ENCODE measurements around the gene OTUD5. TPM values are rescaled to one million over a fixed set of nuclear protein-coding genes. Genes with fewer than 3 reads are reported as not detected.
A peak's percentile ranks its signal among the peaks of the same experiment; 100 is the strongest.

Gene OTUD5
- total RNA-seq, 3 donors from 2014 or later (not counting 1 experiment from before 2014, with no cell fraction given): 92.2 to 106 (median 92.5) TPM

GRCh38 chrX:48997865-48998264 lies 40.5 kb upstream of the OTUD5 start:
- no peaks in the 10 kb centered on the region for H3K36me3 Mint-ChIP-seq
- Histone ChIP-seq H3K4me1 (ENCODE audit: control insufficient read depth, insufficient read depth, low read length) (peaks cover 21% of the 10 kb centered on the region), H3K36me3 (ENCODE audit: control insufficient read depth, insufficient read depth, low read length) (peaks cover 22% of the 10 kb centered on the region), H3K27ac (ENCODE audit: low read length) (no peak overlapping the region), H3K27me3 (ENCODE audit: control insufficient read depth, insufficient read depth, low read length) (no peaks in the 10 kb centered on the region), H3K4me3 (ENCODE audit: low read length) (no peak overlapping the region), H3K9me3 (ENCODE audit: control insufficient read depth, insufficient read depth, low read length) (no peaks in the 10 kb centered on the region)
- H3K9me3 Mint-ChIP-seq: no peaks in the 10 kb centered on the region
- peak overlapping the region in 1 of 2 donors; percentile 5 for H3K27ac Mint-ChIP-seq
- intact Hi-C loops (cut with micrococcal nuclease): no loop called here
- no peak for ATAC-seq
- 100% methylated on average over 1 of the region's 1 CpG for whole genome bisulfite sequencing (ENCODE audit: insufficient coverage)
- no peak overlapping the region for H3K4me3 Mint-ChIP-seq
- no peak for TF ChIP-seq CTCF (IDR thresholded peaks at IDR 0.05)
- H3K4me1 Mint-ChIP-seq: peaks cover 22 to 42% of the 10 kb centered on the region in 2 donors
- DNase-seq: no peak
- no peaks in the 10 kb centered on the region for H3K27me3 Mint-ChIP-seq (ENCODE audit: low read depth in 2 of 2)

- Mint-ChIP-seq H3K4me1 (peaks cover 22 to 45% of the 10 kb centered on the region in 2 donors), H3K27me3 (ENCODE audit: low read depth in 2 of 2) (no peaks in the 10 kb centered on the region), H3K4me3 (no peak overlapping the region), H3K9me3 (no peaks in the 10 kb centered on the region), H3K36me3 (no peaks in the 10 kb centered on the region), H3K27ac (peak overlapping the region in 1 of 2 donors; percentile 5)
- H3K27me3 ChIP-seq (ENCODE audit: control insufficient read depth, insufficient read depth, low read length): no peaks in the 10 kb centered on the region
- H3K4me1 ChIP-seq (ENCODE audit: control insufficient read depth, insufficient read depth, low read length): peaks cover 19% of the 10 kb centered on the region
- intact Hi-C loops (cut with micrococcal nuclease): no loop called here
- H3K36me3 ChIP-seq (ENCODE audit: control insufficient read depth, insufficient read depth, low read length): peaks cover 24% of the 10 kb centered on the region
- WGBS (ENCODE audit: insufficient coverage): 93% methylated on average over 3 of the region's 3 CpGs
- no peak overlapping the region for H3K4me3 ChIP-seq (ENCODE audit: low read length)
- H3K27ac ChIP-seq (ENCODE audit: low read length): no peak overlapping the region
- no peak for DNase-seq
- no peak for ATAC-seq
- no peak for TF ChIP-seq CTCF (IDR thresholded peaks at IDR 0.05)
- no peaks in the 10 kb centered on the region for H3K9me3 ChIP-seq (ENCODE audit: control insufficient read depth, insufficient read depth, low read length)
Observed at GRCh38 chrX:48997455-48997854, 40.0 kb upstream of the OTUD5 start.

GRCh38 chrX:48996969-48997368 lies 39.6 kb upstream of the OTUD5 start:
- Mint-ChIP-seq H3K36me3 (no peaks in the 10 kb centered on the region), H3K27me3 (ENCODE audit: low read depth in 2 of 2) (no peaks in the 10 kb centered on the region), H3K4me3 (no peak overlapping the region)

More at GRCh38 chrX:48996969-48997368, 39.6 kb upstream of the OTUD5 start:
- TF ChIP-seq CTCF (IDR thresholded peaks at IDR 0.05): no peak
- Mint-ChIP-seq H3K27ac (no peak overlapping the region), H3K9me3 (no peaks in the 10 kb centered on the region), H3K4me1 (peaks cover 21 to 45% of the 10 kb centered on the region in 2 donors)
- intact Hi-C loops (cut with micrococcal nuclease): no loop called here
- DNase-seq: peak in 1 of 2 donors; percentile 25
- Histone ChIP-seq H3K4me1 (ENCODE audit: control insufficient read depth, insufficient read depth, low read length) (peaks cover 19% of the 10 kb centered on the region), H3K36me3 (ENCODE audit: control insufficient read depth, insufficient read depth, low read length) (peaks cover 25% of the 10 kb centered on the region), H3K27me3 (ENCODE audit: control insufficient read depth, insufficient read depth, low read length) (no peaks in the 10 kb centered on the region), H3K9me3 (ENCODE audit: control insufficient read depth, insufficient read depth, low read length) (no peaks in the 10 kb centered on the region), H3K27ac (ENCODE audit: low read length) (no peak overlapping the region), H3K4me3 (ENCODE audit: low read length) (no peak overlapping the region)
- 76% methylated on average over 6 of the region's 6 CpGs for WGBS (ENCODE audit: insufficient coverage)
- no peak for ATAC-seq

Data from natural killer cell (primary cell).